EH (cell line): ENCODE results near the gene SLX9.
"Not testable (repeated sequence)": the region's sequence is repeated elsewhere in the genome, so short reads cannot be mapped to it uniquely, and the experiment has no call there.

Source experiments
- DNase-seq: peaks from one replicate; pipeline ENCODE4 v3.0.0-alpha.2; 2015; ENCODE audit warnings: low read depth

Gene SLX9

DNA sequence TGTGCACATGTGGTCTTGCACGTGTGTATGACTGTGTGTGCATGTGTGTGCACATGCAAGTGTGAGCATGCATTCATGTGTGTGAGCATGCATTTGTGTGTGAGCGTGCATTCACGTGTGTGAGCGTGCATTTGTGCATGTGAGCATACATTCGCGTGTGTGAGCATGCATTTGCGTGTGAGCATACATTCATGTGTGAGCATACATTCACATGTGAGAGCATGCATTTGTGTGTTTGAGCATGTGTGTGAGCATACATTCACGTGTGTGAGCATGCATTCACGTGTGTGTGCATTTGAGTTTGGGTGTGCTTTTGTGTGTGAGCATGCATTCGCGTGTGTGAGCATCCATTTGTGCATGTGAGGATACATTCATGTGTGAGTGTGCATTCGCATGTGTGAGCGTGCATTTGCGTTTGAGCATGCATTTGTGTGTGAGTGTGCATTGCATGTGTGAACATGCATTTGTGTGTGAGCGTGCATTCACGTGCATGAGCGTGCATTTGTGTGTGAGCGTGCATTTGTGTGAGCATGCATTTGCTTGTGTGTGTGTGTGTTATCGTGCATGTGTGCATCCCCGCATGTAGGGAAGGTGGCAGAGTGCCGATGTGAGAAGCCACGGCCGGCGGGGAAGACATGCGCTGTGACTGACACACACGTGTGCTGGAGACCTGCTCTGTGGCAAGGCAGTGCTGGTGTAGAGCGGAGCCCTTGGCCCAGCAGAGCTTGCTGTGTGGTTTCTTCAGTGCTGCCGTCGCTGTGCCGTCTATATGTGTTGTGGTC lies 37.4 kb upstream of the SLX9 start:
- no peak for DNase-seq

DNA sequence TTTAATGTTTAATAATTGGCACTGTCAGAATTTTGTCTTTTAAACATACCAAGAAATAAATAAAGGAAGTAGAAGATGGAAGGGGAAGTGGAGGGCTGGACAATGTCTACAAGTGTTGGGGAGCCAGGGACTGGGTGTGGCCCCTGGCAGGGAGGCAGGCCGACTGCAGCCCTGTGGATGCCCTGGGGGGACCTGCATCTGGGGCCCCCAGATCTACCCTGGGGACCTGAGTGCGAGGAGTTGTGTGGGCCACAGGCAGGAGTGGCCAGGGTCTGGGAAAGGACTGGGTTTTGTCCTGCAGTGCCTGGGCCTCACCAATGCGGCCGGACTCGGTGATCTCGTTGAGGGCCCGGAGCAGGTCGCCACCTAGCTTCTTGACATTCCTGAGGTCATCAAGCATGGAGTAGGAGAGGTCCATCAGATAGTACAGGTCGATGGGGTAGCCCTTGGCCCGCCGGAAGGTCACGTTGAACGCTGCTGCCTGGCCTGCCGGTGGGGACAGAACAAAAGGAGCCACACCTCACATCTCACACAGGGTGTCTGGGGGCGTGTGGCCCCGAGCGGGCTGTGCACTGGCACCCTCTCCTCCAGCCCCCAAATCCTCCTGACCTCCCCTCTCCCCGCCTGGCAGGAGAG lies 36.7 kb upstream of the SLX9 start:
- DNase-seq, result no peak

DNA sequence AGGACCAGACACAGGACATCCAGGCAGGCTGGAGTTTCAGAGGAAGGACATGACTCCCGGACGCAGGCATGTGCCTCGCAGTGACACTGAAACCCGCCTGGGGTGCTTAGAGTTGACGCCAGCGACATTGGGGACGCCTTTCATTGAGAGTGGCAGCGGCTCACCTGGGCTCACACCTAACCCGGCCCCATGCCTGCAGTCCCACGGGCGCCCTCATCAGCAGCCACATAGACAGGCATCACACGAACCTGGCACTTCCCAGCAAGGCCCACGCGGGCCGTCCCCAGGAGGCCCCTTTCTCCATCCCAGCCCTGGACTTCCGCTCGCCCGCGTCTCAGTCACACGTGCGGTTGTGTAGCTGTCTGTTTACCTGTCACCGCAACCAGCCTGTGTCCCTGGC lies 36.1 kb upstream of the SLX9 start:
- DNase-seq, result no peak

DNA sequence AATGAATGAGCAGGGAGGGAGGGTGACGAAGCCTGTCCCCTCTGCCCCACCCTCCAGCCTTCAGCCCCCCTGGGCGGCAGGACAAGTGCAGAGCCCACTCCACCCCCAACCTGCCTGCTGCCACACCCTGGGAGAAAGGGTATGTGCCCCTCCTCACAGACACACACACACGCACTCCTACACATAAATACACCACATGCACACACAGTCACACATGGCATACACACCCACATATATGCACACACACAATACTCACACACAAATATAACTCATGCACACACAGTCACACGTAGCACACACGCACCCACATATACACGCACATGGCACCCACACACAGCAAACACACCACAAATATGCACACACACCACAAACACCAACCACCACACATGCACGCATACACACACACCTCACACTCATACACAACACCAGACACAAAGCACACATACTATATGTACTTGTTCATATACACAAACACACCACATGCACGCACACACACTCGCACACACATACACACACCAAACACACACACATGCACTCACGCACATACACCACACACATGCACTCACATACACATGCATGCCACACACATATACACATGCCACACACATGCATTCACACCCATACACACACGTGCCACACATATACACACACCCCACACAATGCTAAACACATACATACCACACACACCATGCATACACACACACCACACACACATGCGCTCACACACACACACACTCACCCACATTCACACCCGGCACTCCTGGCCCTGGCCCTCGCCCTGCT lies 35.5 kb upstream of the SLX9 start:
- DNase-seq, result no peak

DNA sequence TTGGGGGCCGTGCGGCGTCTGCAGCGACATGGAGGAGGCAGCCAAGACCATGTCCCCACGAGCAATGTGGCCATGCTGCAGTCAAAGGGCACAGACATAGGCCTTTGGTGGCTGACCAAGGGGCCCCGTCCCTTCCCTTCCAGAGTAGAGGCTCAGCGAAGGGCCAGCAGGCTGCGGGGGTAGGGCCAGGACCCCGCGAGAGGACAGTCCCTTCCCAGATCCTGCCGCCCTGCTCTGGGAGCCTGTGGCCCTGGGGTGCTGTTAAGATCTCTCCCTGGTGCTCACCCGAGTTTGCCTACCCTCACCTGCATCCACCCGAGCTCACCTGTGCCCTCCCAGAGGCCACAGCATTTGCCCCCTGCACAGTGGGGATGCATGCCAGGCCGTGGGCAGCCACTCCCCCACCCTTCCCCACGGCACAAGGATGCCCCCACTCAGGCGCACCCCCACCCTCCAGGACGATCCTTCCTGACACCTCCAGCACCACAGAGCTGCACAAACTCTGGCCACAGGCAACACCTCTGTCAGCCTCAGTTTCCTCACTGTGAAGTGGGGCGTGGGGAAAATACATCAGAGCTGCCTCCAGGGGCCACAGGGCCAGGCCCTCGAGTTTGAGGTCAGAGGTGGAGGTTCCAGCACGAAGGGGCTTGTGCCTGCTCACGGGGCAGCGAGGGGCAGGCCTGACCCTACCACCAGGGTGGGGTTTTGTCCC lies 34.7 kb upstream of the SLX9 start:
- DNase-seq, result no peak

DNA sequence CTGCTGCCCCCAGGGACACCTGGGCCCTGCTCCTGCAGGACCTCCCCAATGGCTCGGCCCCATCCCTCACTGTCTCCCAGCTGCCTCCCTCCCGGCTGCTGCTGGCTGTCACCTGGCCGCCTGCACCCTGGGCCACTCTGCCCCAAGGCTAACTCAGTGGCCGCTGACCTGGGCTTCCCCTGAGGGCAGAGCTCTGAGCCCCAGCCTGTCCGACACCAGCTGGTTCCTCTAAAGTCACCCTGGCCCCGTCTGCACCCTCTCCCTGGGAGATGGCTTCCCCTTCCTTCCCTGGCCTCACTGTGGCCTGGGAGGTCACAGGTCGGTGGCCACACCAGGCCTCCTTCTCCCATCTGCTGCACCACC lies 34.1 kb upstream of the SLX9 start:
- no peak for DNase-seq

DNA sequence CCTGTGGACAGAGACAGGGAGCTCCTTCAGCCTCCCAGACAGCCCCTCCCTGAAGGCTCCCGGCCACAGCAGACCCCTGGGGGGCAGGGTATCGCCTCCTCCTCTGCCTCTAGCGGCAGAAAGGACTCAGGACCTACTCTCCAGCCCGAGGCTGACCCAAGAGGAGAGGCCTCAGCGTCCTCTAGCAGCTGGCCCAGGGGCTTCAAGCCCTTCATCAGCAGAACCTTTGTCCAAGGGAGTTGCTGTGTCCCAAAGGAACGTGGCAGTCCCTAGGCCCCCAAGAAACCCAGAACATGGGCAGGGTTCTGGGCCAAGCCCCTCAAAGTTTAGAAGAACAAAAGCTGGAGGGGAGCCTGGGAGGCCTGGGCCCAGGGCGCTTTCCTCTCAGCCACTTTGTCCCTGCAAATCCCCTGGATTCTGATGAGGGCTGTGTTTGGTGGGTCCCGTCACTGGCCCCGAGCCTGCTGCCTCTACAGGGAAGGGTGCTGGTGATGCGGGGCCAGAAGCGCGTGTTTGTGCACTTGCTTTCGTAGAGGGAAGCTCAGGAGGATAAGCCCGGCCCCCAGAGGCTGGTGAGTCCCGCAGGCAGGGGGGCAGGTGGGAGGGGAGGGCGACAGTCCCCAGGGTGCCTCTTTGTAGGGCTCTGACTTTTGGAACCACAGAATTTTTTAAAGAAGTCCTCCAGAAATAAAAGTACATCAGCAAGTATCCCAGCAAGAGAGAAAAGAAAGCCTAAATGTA lies 32.4 kb upstream of the SLX9 start:
- DNase-seq, result no peak

DNA sequence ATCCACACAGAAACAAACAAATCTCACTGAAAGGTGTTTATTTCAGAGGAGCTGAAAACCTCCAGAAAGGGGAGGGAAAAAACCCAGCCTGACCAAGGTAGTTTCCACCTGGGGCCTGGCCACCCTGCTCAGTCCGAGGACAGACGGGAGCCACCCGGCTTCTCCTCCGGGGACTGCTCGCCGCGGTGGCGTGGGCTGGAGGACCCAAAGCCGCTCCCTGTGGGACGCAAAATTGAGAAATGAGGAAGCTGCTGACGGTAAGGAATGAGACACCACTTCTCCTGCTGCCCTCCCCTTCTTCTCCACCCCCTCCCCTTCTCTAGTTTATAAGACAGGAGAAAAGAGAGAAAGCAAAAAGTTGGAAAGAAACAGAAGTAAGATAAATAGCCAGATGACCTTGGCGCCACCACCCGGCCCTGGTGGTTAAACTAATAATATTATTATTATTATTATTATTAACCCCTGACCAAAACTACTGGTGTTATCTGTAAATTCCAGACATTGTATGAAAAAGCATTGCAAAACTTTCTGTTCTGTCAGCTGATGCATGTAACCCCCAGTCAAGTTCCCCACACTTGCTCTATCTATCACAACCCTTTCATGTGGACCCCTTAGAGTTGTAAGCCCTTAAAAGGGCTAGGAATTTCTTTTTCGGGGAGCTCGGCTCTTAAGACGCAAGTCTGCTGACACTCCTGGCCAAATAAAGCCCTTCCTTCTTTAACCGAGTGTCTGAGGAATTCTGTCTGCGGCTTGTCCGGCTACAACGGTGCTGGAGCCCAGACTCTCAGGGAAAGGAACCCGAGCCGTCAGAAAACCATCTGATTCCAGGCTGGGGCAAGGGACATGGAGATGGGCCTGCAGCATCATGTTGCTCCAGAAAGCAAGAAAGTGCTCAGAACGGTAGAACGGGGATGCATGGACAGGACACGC lies 31.6 kb upstream of the SLX9 start:
- no peak for DNase-seq

DNA sequence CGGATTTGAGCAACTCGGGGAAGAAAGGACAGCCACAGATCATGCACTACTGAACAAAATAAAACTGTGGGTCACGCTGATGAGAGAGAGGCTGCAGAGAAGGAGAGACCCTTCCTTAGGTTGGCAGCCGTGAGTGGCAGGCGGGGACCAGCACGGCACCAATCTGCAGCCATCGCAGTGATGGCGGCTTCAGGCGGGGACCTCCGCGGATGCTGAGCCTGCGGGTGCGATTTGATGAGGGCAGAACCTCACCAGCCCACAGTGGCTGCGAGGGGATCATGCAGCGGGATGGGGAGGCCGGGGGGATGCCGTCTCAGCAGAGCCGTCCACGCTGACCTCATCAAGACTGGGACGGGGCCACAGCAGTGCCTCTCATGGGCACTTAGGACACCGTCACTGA lies 30.9 kb upstream of the SLX9 start:
- DNase-seq, result no peak

DNA sequence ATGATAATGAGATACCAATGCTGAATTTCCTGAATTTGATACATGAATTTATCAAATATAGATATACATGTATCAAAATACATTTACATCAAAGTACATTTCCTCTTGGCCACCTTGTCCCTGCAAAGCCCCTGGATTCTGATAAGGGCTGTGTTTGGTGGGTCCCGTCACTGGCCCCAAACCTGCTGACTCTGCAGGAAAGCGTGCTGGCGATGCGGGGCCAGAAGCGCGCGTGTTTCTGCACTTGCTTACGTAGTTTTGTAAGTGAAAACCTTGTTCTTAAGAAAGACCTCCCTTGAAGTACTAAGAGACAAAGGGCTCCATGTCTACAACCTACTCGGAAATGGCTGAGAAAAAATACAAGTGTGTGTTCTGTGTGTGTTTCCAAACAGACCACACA lies 30.1 kb upstream of the SLX9 start:
- no peak for DNase-seq

DNA sequence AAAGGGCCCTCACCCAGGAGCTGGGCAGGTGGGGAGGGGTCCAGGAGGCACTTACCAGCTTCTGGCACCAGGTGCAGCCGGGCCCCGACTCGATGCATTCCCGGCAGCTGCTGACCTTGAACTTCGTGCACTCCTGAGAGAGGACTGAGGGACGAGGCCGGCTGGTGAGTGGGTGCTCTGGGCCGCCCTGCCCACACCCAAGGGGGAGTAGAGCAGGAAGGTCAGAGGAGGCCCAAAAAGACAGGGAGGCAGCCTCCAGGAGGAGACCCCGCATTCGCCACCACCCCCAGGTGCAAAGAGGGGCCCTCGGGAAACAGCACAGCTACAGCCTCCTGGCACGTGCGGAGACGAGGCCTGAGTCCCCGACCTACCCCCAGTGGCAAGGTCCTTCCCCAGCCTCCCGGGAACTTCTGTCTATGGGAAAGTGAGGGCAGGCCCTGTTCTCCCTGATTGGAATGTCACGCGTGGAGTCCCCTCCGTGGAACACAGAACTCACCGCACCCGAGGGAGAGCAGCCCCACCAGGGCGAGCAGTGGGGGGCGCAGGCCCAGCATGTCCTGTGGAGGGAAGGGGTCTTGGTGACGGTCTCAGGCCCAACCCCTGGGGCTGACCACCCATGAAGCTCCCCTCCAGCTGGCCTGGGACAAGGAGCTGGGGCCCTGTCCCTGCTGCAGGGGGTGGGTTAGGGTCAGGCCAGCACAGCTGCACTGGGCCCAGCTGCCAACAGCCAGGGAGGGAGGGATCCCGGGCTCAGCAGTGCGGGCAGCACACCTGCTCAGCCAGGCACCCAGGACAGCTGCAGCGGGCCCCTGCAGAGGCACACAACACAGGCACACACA lies 29.4 kb upstream of the SLX9 start:
- DNase-seq, result no peak

DNA sequence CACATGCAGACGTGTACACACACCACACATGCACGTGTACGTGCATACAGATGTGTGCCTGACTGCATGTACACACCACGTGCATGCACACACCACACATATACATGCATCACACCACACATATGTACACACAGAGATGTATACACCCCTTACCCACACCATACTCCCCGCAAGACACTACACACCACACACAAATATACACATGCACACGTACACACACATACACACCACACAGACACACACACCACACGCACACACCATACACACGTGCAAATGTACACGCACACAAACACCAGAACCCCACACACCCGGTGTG lies 28.8 kb upstream of the SLX9 start:
- no peak for DNase-seq

DNA sequence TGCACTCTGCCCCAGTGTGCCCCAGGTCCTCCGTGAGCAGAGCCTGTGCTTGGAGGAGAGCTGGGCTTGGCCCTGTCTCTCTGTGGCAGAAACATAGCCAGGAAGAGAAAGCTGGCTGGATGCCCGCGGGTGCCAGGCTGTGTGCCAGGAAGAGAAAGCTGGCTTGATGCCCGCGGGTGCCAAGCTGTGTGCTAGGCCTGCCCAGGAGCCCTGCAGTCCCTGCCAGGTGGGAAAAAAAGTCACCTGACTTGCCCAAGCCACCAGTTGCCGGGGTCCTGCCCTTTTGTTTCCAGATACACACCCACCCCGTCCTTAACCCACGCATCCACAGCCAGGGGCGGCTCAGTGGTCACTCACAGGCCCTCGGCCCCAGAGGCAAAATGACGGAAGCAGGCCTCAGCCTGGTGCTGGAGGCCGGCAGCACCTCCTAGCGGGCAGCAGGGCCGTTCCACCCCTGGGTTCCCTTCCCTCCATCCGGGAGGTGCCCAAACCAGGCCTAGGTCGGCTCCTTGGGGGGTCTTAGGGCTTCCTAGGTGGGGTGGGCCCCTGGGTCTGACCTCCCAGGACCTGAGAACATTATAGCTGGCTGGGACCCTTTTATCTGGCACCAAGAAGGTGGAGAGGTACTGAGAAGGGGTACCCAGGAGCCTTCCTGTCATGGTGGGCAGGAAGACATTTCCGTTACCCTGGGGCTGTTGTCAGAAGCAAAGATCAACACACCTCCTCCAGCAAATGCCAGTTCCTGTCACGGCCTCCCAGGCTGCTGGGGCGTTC lies 28.3 kb upstream of the SLX9 start:
- DNase-seq, result no peak

DNA sequence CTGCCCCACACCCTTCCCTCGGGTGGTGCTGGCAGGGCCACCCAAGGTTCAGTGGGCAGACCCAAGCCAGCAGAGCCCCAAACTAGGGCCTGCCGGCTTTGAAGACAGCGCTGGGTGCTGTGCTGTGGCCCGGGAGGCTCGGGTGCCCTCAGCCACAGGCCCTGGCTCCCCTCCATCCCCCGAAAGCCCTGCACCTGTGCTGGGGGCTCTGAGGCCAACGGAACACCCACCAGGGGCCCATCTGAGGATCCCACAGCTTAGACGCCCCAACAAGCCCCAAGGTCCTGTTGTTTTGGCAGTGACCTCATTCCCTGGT lies 27.7 kb upstream of the SLX9 start:
- no peak for DNase-seq

DNA sequence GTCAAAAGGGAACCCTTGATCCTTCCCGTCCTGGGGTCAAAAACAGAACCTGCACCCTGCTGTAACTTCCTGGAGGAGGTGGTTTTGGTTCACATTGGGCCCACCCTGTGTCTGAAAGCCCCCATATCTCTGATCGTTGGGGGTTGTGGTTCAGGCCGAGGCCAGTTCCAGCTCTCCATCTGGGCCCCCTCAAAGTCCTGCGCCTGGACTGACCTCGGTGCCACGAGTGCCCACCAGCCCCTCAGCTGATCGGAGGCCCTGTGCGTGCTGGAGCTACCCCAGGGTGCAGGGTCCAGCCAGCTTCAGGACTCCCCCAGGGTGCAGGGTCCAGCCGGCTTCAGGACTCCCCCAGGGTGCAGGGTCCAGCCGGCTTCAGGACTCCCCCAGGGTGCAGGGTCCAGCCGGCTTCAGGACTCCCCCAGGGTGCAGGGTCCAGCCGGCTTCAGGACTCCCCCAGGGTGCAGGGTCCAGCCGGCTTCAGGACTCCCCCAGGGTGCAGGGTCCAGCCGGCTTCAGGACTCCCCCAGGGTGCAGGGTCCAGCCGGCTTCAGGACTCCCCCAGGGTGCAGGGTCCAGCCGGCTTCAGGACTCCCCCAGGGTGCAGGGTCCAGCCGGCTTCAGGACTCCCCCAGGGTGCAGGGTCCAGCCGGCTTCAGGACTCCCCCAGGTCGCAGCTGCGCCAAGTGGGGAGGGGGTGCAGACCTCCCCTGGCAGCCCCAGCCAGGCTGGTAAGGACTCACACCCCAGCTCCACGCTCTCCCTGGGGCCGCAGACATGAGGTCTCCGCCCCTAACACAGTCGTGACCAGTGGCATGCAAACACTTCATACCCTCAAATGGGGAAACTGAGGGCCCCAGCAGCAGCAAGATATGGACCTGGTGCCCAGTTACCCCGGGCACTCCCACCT lies 27.1 kb upstream of the SLX9 start:
- not testable (repeated sequence) for DNase-seq

DNA sequence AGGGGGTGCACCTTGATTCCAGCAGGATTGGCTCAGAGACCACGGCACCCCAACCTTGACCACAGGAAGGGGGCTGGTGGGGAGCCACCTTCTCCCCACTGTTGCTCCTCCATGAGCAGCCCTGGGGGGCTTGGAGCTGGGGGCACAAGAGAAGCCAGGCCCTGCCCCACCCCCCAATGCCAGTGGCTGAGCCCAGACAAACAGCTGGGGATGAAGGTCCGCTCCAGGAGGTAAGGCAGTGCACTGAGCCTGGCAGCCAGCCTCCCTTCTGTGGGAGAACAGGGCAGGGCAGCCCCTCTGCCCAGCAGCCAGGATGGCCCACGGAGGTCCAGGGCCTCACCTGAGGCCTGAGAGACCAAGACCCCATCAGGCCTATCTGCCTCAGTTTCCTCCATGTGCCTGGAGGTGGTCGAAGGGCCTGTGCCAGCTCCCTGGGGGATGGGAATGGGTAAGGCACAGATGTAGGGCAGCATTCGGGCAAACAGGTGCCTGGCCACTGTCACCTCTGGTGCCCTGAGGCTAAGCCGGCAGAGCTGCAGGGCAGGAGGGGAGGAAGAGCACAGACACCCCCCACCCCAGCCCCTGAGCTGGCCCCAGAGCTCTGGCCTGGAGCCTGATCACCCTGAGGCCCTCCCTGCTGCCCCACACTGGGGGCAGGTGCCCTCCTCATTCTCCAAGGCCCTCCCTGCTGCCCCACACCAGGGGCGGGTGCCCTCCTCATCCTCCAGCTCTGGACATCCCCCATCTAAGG lies 26.2 kb upstream of the SLX9 start:
- no peak for DNase-seq

DNA sequence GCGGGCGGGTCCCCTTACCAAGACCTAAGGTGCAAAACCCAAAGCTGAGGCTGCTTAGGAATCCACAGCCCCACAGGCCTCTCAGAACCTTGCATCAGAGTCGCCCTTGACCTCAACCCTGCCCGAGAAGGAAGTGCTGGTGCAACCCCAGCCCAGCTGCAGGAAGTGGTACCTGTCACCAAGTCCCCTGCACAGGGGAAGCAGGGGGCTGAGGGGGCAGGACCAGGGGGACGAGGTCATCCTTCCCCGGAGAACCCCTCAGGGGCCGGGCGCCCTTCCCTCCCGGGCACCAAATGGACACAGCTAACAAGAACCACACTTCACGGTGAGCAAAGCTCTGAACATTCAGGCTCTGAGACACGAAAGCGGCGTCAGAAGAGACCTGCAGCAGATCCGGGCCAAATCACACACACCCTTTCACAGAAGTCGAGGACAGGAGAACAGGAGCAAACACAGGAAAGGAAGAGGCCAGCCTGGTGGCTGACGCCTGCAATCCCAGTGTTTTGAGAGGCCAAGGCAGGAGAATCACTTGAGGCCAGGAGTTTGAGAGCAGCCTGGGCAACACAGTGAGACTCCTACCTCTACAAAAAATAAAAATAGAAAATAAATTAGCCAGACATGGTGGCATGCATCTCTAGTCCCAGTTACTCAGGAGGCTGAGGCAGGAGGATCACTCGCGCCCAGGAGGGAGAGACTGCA lies 25.5 kb upstream of the SLX9 start:
- DNase-seq, result no peak
